Natural killer cell (primary cell): ENCODE results near the gene PLGLB1. TPM values are rescaled to one million over a fixed set of nuclear protein-coding genes. Genes with fewer than 3 reads are reported as not detected.
"Not testable (repeated sequence)": the region's sequence is repeated elsewhere in the genome, so short reads cannot be mapped to it uniquely, and the experiment has no call there.

Source experiments
- ATAC-seq, 3 donors: fragments of 150-1000 bp in 2 of 3; fragments of 200-7000 bp in 1 of 3; cut with Tn5 transposase; 1 replicate in 1 of 3; 2 replicates in 2 of 3; pipeline ENCODE4 v1.10.0; 2021; ENCODE audit warnings: mild to moderate bottlenecking in 2 of 3, moderate library complexity in 2 of 3
- DNase-seq, 2 donors: peaks; one replicate each; pipeline versions ENCODE4 v3.0.0 to v3.0.0-alpha.2; 2013 to 2021; ENCODE audit warnings: mixed read lengths in 1 of 2
- H3K27ac ChIP-seq: one replicate; pipeline ENCODE4 v1.5.1; 2013; ENCODE audit warnings: mild to moderate bottlenecking, low read length
- H3K27me3 ChIP-seq: one replicate; pipeline ENCODE4 v1.6.1; 2013; ENCODE audit warnings: low read length; ENCODE audit not compliant: control insufficient read depth, insufficient read depth
- H3K36me3 ChIP-seq: one replicate; pipeline ENCODE4 v1.6.1; 2013; ENCODE audit warnings: low read length; ENCODE audit not compliant: control insufficient read depth, insufficient read depth
- H3K4me1 ChIP-seq: one replicate; pipeline ENCODE4 v1.6.1; 2013; ENCODE audit warnings: low read length; ENCODE audit not compliant: control insufficient read depth, insufficient read depth
- H3K4me3 ChIP-seq: one replicate; pipeline ENCODE4 v1.5.1; 2013; ENCODE audit warnings: low read length
- H3K9me3 ChIP-seq: one replicate; pipeline ENCODE4 v1.6.1; 2013; ENCODE audit warnings: low read length; ENCODE audit not compliant: control insufficient read depth, insufficient read depth
- H3K27ac Mint-ChIP-seq, 2 donors: one replicate each; pipeline ENCODE4 v1.8.0; 2022; ENCODE audit warnings: mild to moderate bottlenecking in 2 of 2, mixed read lengths in 2 of 2, moderate library complexity in 1 of 2
- H3K27me3 Mint-ChIP-seq, 2 donors: one replicate each; pipeline ENCODE4 v1.8.0; 2022; ENCODE audit warnings: low read depth in 2 of 2, mixed read lengths in 2 of 2
- H3K36me3 Mint-ChIP-seq: one replicate; pipeline ENCODE4 v1.8.0; 2022; ENCODE audit warnings: mixed read lengths
- H3K4me1 Mint-ChIP-seq, 2 donors: one replicate each; pipeline ENCODE4 v1.8.0; 2022; ENCODE audit warnings: mixed read lengths in 2 of 2
- H3K4me3 Mint-ChIP-seq: one replicate; pipeline ENCODE4 v1.8.0; 2022; ENCODE audit warnings: mild to moderate bottlenecking, moderate library complexity, mixed read lengths
- H3K9me3 Mint-ChIP-seq, 2 donors: one replicate each; pipeline ENCODE4 v1.8.0; 2022; ENCODE audit warnings: mixed read lengths in 2 of 2
- WGBS: methylation state at CpG from one replicate; pipeline ENCODE4 v1.1.7; 2013; ENCODE audit warnings: missing lambda C conversion rate; ENCODE audit not compliant: insufficient coverage; 5-methylcytosine and 5-hydroxymethylcytosine counted together
- intact Hi-C: fragments of 100-400 bp; cut with micrococcal nuclease; formaldehyde crosslinking; loops from one replicate; pipeline ENCODE4 v1.14.2; 2022
- total RNA-seq, 4 donors: library from RNA; stranded (reverse); fragments of 120-200 nt in 1 of 4; gene quantifications; one replicate each; pipeline versions ENCODE4 v1.2.3 to v1.2.4, GENCODE V29; 2013 to 2022

The PLGLB1 gene
- total RNA-seq, 3 donors from 2014 or later (not counting 1 experiment from before 2014, with no cell fraction given) = 1.2 to 5.6 (median 1.4) TPM

- ATAC-seq, H3K4me3 Mint-ChIP-seq, H3K36me3 Mint-ChIP-seq, H3K27ac Mint-ChIP-seq, H3K27ac ChIP-seq, H3K4me1 ChIP-seq, H3K27me3 Mint-ChIP-seq, H3K36me3 ChIP-seq, H3K27me3 ChIP-seq, intact Hi-C loops, H3K9me3 ChIP-seq, DNase-seq, H3K9me3 Mint-ChIP-seq, H3K4me3 ChIP-seq, H3K4me1 Mint-ChIP-seq: not testable (repeated sequence)
- no CpG with 5 or more reads among the region's 2 CpGs for WGBS
These were observed 17.2 kb downstream of the PLGLB1 start for GRCh38 chr2:87004398-87004797.

Other genes with a start within 250 kb of the PLGLB1 start
- gene CD8A, start 230.9 kb downstream of the PLGLB1 start, total RNA-seq = 100 to 1,000 TPM in 2 of 3 donors, 10 to 100 TPM in 1; 85.3 to 208 (median 162) TPM
- gene CD8B, start 160.0 kb downstream of the PLGLB1 start, total RNA-seq = 10 to 100 TPM in 1 of 3 donors, 1 to 10 TPM in 2; 1.9 to 22.7 (median 6.0) TPM
- gene RGPD1, start 79.7 kb downstream of the PLGLB1 start, total RNA-seq = under 1 TPM in 1 of 3 donors, not detected in 2; 0.20 TPM